ENCODE measurements around the gene PNKP.

The PNKP gene

DNA sequence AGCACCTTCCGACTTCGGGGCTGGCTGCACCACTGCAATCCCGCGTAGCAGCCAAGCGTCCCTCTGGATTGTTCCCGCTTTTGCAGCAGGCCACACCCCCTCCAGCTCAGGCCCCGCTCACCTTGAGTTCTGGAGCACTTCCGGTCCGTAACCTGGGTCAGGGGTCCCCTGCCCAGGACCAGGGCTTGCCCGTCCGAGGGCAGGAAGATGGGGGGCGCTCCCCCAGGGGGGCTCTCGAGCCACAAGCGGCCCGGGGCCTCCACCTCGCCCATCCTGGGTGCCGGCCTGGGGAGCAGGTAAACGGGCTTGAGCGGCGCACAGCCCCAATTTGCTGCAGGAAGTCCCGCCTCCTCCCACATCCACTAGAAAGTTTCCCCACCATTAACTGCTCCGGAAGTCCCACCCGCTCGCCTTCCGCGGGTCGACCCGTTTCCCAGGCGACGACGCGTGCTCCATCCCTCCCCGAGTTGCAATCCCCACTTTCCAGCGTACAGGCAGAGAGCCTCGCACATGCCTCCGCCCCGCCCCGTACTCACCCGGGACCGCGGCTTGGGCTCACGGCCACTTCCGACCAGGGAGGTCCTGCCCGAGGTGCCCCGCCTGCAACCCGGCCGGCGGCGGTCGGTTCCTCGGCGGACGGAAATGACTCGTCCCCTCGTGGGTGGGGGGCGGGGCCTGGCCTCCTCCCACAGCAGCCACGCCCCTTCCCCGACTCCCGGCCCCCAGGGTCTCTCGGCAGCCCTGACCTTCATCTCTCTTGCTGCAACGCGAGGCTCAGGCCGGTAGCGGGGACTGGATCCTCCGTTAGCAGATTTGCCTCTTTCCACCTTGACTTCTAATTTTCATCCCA lies at the start of gene PNKP:
PNKP (minus strand) TSS at position 644 of the 850 bp plus-strand sequence; CDS start at position 272, 372 bp downstream.
- no peak for DNase-seq

DNA sequence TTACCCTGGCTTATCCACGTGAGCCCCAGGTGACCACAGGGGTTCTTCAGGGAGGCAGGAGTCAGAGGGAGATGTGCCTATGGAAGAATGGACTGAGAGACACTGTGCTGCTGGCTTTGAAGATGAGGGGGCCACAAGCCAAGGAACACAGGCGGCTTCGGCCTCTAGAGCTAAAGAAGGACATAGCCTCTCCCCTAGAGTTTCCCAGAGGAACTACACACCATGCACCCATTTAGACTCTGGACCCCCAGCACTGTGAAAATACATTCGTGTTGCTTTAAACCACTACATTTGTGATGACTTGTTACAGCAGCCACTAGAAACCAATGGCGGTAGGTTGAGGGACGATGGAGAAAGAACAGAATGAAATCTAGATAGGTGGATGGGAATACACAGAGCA lies 47.9 kb upstream of the PNKP start:
- no peak for DNase-seq

DNA sequence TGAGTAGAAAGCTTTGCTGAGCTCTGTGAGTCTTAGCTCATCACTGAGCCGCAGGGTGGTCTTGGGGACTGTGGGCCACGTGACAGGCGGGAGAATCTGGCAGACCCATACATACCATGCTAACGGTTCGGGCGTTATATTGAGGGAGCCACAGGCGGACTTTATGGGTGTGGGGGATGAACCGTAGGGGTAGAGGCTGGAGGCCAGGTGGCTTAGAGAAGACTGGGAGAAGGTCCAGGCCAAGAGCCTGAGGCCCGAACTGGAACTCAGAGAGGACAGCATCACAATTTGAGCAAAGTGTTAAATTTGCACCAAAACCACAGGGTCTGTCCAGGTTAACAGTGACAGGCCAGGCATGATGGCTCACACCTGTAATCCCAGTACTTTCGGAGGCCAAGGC lies 46.3 kb upstream of the PNKP start:
- DNase-seq: no peak

DNA sequence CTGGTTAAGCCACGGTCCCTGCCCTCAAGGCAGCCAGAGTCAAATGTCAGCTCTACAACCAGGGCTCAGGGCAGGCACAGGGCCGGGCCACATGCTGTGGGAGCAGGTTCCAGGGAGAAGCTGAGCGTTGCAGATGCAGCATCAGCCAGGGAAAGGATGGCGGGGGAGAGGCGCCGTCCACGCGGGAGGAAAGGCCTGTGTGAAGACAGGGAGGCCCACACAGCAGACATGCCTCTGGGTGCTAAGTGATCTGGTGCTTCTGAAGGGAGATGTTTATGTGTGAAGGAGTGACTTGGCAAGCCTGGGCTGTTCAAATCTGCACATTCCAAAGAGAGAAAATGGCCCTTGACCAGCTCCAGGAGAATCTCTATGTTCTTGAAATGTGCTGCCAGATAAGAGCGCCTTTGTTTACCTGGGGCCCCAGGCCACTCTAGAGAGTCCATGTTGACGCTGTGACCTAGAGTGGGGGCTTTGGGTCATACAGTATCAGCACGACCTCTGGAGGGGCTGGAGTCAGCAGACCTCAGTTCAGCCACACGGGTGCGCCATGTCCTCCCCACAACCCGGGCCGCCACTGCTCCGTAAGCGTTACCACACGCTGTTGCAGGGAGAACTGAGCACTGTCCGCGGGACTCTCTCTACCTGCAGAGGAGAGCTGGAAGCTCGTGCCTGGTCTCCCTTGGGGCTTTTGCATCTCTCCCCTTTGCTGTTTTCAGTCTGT lies 45.7 kb upstream of the PNKP start:
- no peak for DNase-seq

DNA sequence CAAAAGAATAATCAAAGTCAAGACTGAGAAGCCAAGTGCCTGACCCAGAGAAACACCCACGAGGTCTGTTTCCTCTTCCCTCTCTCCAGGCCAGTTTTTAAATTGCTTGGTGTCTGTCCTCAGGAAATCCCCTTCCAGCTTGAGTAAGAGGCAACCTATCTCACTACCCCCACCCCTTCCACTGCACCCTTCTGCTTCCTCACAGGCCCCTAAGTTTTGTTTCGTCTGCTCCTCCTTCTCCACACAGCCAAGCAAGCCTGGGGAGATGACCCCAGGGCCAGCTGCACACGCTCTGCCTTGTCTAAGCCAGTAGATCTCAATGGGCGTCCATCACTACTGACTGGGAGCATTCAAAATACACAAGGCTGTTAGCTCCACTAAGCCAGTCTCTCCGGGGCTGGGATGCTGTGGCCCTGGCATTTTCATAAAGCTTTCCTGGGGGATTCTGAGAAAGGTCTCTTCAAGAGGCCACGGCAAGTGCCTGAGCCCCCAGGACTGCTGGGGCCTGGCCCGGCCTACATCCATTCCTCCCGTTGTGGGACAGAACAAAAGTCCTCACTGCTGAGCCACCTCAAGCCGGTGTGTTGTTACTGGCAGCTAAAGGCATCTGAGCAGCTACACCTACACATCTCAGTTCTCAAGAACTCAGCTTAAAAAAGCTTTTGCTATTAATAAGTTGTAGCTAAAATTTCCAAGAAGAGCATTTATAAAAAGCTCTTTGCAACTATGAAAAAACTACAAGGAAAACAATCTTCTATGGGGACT lies 44.2 kb upstream of the PNKP start:
- no peak for DNase-seq

DNA sequence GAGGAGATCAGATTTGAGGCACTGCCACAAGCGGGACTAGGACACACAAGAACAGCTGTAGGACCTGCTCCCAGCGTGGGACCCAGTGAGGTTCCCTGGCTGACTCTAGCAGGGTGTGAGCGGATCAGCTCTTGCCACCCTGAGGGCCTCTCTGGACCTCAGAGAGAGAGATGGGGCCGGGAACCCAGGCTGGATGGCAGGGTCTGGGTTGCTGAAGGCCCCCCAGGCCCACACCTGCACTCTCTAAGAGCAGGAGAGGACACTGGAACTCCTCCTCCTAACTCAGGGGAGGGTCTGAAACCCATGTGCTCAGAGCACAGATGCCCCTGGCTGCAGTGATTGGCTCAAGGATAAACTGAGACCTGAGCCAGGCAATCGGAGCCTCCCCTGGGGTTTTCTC lies 42.8 kb upstream of the PNKP start:
- DNase-seq: no peak

DNA sequence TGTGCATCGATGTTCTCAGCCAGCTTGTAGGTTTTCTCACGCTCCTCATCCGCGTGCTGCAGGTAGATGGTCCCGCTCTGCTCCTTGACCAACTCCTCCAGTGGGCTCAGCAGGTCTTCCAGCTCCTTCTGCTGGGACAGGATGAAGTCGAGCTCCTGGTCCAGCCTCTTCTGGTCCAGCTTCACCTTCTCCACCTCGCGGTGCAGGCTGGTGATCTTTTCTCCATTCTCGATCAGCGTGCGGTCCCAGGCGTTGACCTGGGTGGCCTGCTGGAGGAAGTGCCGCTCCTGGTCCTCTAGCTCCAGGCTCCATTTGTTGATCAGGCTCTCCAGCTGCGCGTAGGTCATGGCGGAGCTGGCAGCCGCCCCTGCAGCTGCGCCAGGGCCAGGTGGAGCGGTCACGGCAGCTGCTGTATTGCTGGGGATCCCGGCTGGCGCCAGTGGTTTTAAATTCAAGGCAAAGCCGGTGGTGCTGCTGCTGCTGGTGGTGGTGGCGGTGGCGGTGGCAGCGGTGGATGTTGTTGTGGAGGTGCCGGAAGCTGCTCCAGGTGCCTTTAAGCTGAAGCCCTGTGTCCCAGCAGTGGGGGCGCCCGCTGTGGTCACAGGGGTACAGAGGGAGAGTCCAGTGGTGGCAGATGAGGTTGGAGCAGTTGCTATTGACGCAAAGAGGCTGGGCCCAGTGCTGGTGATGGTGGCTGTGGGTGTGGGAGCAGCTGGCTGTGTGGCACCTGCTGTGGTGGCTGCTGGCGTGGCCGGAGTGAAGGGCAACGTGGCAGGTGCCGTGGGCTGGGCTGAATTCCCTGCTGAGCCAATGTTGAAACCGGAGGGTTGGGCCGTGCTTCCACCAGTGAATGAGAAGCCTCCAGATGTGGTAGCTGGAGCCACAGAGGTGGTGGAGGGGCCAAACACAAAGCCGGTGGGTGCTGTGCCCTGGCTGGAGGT lies 41.4 kb upstream of the PNKP start:
- no peak for DNase-seq

DNA sequence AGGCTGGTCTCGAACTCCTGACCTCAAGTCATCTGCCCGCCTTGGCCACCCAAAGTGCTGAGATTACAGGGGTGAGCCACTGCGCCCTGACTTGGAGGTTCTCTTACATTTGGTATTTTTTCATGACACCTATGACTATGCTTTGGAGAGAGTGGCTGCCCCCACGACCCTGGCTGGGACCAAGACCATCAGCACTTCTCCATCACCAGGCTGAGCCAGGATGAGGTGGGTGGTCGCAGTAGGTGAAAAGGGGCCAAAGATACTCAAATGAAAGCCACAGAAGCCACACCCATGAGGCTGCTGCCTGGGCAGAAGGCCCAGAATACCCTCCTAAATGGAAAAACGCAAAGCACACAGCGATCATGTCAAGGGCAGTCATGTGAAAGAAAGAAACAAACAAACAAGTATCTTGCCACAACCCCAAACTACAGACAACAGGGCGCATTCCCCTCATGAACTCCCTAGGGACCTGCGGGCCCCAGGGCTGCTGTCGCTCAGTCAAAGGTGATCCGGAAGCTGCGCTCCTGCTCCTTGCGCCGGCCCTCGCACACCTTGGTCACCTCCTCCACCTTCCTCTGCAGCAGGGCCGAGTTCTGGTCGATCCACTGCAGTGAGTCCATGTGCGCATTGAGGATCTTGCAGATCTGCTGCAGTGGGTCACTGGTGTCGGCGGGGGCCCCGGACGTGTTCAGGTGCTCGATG lies 40.5 kb upstream of the PNKP start:
- no peak for DNase-seq

DNA sequence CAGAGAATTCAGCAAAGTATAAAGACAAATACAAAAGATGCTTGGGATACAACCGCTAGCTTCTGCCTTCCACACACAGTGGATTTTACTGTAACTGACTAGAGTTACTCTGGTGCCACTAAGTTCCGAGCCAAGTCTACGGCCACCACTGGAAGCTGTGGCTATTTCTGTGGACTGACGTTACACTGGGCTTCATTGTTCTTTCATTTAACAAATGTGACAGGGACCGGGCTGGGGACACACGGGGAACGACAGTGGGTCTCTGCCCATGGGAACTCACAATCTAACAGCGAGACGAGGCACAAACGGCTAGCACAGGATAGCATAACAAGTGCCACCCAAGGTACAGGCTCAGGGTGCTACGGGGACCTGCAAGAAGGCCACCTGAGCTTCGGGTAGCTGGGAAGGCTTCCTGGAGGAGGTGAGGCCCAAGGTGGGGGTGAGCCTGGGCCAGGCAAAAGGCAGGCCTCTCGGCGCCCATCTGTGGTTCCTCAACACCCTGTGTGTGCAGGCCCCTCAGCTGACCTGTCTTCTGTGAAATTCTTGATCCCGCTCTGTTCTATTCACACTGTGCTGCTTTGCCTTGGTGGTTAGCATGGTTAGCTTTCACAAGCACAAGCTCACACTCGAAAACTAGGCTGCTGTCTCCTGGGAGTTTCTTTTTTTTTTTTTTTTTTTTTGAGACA lies 39.6 kb upstream of the PNKP start:
- DNase-seq: no peak

DNA sequence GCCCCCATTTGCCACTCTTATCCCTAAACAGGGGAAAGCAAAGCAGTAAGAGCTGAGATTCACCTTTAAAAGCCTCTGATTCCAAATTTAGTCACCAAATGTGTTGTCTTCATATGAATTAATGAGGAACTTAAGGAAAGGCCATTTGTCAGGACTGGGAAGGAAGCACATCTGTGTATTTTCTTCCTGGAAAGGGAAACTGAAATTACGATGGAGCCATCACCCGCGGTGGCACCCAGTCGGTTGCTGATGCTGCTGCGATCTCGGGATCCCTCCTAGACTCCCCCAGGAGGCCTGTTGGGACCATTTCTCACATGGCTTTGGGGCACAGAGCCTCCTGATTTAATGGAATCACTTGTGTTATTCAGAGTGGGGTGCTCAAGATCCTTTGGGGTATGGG lies 36.8 kb upstream of the PNKP start:
- DNase-seq: no peak

DNA sequence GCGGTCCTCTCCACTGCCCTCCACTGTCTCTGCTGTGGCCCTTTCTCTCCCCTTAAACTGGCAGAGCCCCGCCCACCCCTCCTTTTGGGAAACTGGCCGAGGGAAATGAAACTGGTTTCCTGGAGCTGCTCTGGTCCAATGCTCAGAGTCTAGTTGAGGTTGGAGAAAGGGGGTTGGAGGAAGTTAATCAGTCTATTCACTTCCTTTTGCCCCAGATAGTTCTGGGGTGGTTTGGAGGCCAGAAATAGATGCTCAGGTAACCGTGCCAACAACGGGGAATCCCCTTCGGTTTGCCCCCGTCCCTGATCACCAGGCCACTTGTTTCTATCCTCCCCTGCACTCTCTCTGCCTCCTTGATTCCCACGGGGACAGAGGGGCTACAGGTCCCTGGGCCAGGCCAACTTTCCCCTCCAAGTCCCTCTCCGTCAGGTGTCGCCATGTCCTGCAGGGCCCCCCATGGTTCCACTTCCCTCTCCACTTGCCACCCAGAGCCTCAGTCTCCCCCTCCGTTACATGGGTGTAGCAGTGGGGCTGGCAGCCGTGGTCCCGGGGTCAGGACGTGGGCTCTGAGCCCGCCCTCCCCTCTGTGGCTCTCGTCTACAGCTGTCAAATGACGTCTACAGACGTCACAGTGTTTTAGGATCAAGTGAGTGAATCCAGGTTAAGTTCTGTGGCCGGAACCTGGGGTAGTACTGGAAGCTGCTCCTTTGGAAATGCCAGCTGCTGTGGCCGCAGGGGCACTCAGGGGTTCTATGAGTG lies 29.7 kb upstream of the PNKP start, which contains the start of gene IL4I1:
IL4I1 (minus strand) TSS at position 25 of the 759 bp plus-strand sequence. CDS start 727 bp downstream, outside the sequence.
- no peak for DNase-seq

DNA sequence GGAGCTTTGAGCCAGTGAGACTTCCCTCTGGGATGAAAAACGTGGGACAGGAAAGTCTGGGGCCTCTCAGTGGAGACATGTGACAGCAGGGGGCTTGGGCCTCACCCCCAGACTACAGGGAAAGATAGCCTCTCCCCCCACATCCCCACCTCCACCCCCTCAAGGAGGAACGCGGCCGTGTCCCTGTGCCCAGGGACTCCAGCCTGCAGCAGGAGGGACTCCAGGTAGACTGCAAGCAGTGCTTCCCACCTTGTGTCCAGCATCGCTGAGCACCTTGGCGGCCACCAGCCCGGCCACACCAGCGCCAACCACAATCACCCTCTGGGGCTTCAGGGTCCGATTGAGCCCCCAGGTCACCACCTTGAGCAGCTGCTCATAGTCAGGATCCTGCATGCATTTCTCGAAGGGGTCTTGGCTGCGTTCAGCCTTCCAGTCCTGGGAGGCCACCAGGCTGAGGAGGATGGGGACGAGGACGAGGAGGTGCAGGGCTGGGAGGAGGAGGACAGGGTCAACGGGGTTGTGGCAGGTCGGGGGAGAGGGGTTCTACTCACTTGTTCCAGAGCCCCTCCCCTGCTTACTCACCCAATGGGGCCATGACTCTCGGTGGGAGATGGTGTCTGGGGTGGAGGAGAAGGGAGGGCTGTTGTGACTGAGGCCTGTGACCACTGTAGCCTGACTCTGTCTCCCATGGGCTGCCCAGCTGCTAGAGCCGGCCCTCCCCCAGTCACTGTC lies 28.4 kb upstream of the PNKP start:
- DNase-seq: no peak

DNA sequence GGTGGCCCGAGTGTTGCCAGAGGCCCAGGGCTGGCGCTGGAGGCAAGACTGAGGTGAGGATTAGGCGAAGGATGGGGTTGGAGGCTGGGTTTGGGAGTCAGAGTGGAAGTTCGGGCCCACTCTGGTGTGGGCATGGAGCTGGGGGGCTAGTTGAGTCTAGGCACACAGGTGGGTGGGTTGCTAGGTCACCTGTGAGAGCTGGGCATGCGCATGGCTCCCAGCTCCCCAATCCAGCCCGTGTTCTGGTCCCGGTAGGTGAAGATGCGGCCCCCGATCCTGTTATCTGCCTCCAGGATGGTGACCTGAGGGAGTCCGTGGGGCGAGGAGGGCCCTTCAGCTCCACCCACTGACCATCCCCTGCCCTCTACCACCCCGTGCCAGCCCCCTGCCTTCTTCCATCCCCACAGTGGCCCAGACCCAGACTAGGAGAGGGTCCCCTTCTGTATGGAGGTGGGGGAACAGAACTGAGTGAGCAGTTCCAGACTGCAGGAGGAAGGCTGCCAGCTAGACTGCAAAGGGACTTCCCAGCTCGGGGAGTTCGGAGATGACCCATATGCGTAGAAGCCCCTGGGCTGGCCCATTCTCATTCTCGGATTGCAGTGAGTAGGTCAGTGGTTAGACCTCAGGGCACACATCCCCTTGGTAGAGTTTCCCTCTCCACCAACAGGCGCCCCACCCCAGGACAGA lies 27.6 kb upstream of the PNKP start:
- DNase-seq: no peak

DNA sequence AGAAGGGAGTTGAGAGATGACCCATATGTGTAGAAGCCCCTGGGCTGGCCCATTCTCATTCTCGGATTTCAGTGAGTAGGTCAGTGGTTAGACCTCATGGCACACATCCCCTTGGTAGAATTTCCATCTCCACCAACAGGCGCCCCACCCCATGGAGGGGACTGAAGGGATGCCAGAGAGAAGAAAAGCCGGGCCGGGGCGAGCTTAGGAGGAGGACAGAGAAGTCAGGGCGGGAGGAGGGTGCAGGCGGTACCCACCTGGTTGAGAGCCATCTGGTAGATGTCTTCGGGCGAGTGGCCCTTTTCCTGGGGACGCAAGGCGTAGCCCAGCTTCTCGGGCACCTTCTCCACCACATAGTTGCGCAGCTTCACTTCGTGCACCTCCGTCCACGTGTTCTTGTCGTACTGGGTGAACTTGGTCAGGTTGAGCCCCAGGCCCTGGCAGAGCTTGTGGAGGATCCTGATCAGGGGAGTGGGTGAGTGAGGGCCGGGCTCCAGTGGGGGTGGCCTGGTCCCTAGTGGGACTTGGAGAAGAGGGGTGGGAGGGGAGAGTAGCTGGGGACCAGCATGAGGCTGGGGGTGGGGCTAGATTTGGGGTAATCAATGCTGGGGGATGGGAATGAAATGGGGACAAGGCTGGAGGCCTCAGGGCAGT lies 26.8 kb upstream of the PNKP start:
- DNase-seq: no peak

DNA sequence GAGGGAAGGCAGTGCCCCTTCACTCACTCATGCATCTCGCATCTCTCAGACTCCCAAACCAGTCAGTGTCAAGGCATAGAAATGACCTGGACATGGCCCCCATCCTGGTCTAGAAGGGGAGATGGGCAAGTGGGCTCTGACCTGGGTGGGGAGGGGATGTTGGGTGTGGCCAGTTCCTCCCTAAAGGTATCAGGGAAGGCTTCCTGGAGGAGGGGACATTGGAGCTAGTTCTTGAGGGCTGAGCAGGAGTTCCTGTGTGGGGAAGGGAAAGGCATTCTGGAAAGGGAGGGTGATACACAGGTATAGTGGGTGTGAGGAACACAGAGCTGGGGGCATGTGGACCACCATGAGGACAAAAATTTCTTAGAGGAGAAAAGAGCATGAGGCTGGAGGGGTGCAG lies 25.3 kb upstream of the PNKP start:
- no peak for DNase-seq

DNA sequence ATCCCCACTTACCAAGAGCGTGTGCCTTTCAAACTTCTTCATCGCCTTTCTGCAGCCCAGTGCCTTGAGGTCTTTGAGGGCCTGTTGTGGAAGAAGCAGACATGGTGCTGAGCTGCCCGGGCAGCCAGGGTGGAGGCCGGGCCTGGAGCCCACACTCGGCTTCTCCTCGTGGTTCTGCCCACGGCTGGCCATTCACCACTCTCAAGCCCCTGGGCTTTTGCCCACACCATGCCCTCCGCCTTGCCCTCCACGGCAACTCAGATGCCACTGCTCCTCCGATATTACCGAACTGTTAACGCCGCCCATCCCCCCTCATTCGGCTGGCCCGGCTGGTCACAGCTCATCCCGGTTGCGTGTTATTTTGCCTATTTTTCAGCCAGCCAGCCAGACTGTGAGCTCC lies 24.0 kb upstream of the PNKP start:
- no peak for DNase-seq

DNA sequence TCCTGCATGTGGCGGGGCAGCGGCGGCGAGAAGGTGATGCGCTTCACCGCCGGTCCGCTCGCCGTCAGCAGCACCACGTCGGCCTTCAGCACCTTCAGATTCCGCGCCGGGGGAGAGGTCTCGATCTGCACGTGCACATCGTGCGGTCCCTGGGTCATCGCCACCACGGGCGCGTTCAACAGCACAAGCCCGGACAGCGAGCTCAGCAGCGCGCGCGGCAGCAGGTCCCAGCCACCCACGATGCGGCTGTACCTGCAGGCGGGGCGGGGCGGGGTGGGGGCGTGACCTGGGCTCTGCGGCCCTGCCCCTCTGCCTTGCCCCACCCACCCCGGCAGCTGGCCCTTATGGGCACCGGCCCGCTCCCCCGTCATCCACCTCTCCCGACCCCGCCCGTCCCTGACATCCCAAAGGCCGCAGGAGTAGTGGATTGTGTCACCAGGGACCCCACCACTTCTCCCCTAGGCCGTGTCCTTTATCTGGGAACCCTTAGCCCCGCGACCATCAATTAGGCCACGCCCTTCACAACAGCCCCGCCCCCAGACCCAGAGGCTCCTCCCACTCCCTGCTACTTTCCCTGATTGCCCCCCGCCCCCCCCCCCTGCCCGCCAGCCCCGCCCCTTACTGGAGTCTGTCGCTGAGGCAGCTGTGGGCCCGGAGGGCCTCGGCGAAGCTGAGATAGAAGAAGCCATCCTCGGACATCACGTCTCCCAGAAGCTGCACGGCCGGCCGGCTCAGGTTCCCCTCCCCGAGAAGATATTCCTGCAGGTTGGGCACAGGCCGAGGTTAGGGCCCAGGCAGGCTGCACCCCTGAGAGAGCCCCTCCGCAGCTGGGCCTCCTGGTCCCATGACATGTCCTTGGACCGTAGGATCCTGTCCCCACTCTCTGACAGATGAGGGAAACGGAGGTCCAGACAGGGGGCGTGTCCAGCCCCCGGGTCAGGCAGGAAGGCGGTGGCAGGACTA lies 23.3 kb upstream of the PNKP start:
- DNase-seq: no peak
